Measurements from ENCODE around the gene PACSIN2. TPM values are rescaled to one million over a fixed set of nuclear protein-coding genes. Genes with fewer than 3 reads are reported as not detected.

The PACSIN2 gene
- total and polyA plus RNA-seq, 2 of the 13 experiments (the other 11 are each of a cell fraction or from before 2014, with no cell fraction given), result 54.1 to 68.8 TPM

DNA sequence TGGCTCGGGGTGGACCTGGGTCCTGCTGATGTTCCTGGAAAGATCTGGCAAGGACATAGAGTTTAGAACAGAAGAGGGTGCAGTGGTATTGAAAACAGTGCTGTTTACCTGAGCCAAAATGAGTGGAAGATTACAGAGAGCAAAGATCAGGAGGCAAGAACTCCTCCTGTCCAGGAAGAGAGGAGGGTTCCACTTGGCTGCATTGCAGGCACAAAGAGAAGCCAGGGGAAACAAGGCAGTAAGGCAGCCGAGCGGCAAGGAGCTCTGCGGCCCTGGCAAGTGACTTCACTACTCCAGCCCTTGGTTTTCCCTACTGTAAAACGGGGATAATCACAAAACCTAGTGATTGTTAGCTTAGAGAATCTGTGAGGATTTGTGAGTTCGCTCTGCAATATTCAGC, 3.7 kb upstream of the PACSIN2 start (continued):
- TF ChIP-seq ZNF768 (CRISPR knock-in tag; IDR thresholded peaks at IDR 0.05) (no peak), ZNF629 (CRISPR knock-in tag; conservative IDR thresholded peaks at IDR 0.05) (peak; percentile 94), PLRG1 (conservative IDR thresholded peaks at IDR 0.05) (no peak), HOXA3 (CRISPR knock-in tag; IDR thresholded peaks at IDR 0.05) (peak; percentile 73), FOXJ3 (CRISPR knock-in tag; IDR thresholded peaks at IDR 0.05; ENCODE audit: borderline replicate concordance) (peak; percentile 93), ISL2 (CRISPR knock-in tag; IDR thresholded peaks at IDR 0.05) (peak; percentile 62; the same call in 1 of the 2 replicates), TOE1 (CRISPR knock-in tag; IDR thresholded peaks at IDR 0.05) (no peak), KLF6 (CRISPR knock-in tag; IDR thresholded peaks at IDR 0.05) (0 out of 2 replicates have a peak, but pooled peaks have one; percentile 28), ZNF644 (CRISPR knock-in tag; IDR thresholded peaks at IDR 0.05; ENCODE audit: low read depth) (0 out of 2 replicates have a peak, but pooled peaks have one; percentile 33), SMAD1 (CRISPR knock-in tag; IDR thresholded peaks at IDR 0.05; ENCODE audit: borderline replicate concordance, low read depth) (0 out of 2 replicates have a peak, but pooled peaks have one; percentile 51), ZNF772 (CRISPR knock-in tag; IDR thresholded peaks at IDR 0.05) (peak; percentile 70; the same call in 1 of the 2 replicates), MZF1 (CRISPR knock-in tag; IDR thresholded peaks at IDR 0.05; ENCODE audit: borderline replicate concordance) (no peak), TSC22D2 (CRISPR knock-in tag; IDR thresholded peaks at IDR 0.05; ENCODE audit: borderline replicate concordance) (no peak), HOXA7 (CRISPR knock-in tag; IDR thresholded peaks at IDR 0.05) (no peak), ZNF556 (CRISPR knock-in tag; IDR thresholded peaks at IDR 0.05; ENCODE audit: borderline replicate concordance) (peak; percentile 40; the same call in 1 of the 2 replicates), ZC3H13 (CRISPR knock-in tag; IDR thresholded peaks at IDR 0.05) (no peak), CBFB (CRISPR knock-in tag; IDR thresholded peaks at IDR 0.05) (no peak)
- TF ChIP-seq, protein P1, sequence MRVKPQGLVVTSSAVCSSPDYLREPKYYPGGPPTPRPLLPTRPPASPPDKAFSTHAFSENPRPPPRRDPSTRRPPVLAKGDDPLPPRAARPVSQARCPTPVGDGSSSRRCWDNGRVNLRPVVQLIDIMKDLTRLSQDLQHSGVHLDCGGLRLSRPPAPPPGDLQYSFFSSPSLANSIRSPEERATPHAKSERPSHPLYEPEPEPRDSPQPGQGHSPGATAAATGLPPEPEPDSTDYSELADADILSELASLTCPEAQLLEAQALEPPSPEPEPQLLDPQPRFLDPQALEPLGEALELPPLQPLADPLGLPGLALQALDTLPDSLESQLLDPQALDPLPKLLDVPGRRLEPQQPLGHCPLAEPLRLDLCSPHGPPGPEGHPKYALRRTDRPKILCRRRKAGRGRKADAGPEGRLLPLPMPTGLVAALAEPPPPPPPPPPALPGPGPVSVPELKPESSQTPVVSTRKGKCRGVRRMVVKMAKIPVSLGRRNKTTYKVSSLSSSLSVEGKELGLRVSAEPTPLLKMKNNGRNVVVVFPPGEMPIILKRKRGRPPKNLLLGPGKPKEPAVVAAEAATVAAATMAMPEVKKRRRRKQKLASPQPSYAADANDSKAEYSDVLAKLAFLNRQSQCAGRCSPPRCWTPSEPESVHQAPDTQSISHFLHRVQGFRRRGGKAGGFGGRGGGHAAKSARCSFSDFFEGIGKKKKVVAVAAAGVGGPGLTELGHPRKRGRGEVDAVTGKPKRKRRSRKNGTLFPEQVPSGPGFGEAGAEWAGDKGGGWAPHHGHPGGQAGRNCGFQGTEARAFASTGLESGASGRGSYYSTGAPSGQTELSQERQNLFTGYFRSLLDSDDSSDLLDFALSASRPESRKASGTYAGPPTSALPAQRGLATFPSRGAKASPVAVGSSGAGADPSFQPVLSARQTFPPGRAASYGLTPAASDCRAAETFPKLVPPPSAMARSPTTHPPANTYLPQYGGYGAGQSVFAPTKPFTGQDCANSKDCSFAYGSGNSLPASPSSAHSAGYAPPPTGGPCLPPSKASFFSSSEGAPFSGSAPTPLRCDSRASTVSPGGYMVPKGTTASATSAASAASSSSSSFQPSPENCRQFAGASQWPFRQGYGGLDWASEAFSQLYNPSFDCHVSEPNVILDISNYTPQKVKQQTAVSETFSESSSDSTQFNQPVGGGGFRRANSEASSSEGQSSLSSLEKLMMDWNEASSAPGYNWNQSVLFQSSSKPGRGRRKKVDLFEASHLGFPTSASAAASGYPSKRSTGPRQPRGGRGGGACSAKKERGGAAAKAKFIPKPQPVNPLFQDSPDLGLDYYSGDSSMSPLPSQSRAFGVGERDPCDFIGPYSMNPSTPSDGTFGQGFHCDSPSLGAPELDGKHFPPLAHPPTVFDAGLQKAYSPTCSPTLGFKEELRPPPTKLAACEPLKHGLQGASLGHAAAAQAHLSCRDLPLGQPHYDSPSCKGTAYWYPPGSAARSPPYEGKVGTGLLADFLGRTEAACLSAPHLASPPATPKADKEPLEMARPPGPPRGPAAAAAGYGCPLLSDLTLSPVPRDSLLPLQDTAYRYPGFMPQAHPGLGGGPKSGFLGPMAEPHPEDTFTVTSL (CRISPR knock-in tag; IDR thresholded peaks at IDR 0.05; ENCODE audit: borderline replicate concordance), result peak; percentile 62
- TF ChIP-seq, protein P2, sequence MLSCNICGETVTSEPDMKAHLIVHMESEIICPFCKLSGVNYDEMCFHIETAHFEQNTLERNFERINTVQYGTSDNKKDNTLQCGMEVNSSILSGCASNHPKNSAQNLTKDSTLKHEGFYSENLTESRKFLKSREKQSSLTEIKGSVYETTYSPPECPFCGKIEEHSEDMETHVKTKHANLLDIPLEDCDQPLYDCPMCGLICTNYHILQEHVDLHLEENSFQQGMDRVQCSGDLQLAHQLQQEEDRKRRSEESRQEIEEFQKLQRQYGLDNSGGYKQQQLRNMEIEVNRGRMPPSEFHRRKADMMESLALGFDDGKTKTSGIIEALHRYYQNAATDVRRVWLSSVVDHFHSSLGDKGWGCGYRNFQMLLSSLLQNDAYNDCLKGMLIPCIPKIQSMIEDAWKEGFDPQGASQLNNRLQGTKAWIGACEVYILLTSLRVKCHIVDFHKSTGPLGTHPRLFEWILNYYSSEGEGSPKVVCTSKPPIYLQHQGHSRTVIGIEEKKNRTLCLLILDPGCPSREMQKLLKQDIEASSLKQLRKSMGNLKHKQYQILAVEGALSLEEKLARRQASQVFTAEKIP (CRISPR knock-in tag; IDR thresholded peaks at IDR 0.05; ENCODE audit: borderline replicate concordance), result no peak
- TF ChIP-seq, protein P3, sequence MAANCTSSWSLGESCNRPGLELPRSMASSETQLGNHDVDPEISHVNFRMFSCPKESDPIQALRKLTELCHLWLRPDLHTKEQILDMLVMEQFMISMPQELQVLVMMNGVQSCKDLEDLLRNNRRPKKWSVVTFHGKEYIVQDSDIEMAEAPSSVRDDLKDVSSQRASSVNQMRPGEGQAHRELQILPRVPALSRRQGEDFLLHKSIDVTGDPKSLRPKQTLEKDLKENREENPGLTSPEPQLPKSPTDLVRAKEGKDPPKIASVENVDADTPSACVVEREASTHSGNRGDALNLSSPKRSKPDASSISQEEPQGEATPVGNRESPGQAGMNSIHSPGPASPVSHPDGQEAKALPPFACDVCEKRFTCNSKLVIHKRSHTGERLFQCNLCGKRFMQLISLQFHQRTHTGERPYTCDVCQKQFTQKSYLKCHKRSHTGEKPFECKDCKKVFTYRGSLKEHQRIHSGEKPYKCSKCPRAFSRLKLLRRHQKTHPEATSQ (CRISPR knock-in tag; IDR thresholded peaks at IDR 0.05; ENCODE audit: borderline replicate concordance), result no peak
- TF ChIP-seq, protein P4, sequence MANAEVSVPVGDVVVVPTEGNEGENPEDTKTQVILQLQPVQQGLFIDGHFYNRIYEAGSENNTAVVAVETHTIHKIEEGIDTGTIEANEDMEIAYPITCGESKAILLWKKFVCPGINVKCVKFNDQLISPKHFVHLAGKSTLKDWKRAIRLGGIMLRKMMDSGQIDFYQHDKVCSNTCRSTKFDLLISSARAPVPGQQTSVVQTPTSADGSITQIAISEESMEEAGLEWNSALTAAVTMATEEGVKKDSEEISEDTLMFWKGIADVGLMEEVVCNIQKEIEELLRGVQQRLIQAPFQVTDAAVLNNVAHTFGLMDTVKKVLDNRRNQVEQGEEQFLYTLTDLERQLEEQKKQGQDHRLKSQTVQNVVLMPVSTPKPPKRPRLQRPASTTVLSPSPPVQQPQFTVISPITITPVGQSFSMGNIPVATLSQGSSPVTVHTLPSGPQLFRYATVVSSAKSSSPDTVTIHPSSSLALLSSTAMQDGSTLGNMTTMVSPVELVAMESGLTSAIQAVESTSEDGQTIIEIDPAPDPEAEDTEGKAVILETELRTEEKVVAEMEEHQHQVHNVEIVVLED (CRISPR knock-in tag; IDR thresholded peaks at IDR 0.05; ENCODE audit: borderline replicate concordance), result no peak
